H9 (cell line): ENCODE measurements around the gene CTRB2. TPM values are rescaled to one million over a fixed set of nuclear protein-coding genes. Genes with fewer than 3 reads are reported as not detected.
"Not testable (repeated sequence)": the region's sequence is repeated elsewhere in the genome, so short reads cannot be mapped to it uniquely, and the experiment has no call there.

Source experiments
- DNase-seq: peaks from one replicate; pipeline ENCODE4 v3.0.0-alpha.2; 2017
- H2AFZ ChIP-seq: one replicate; pipeline ENCODE4 v1.6.1; 2013; ENCODE audit warnings: mild to moderate bottlenecking, low read length, control low read depth, moderate library complexity
- H2AK5ac ChIP-seq: 2 replicates; pipeline ENCODE4 v1.6.1; 2013; ENCODE audit warnings: low read length, control low read depth, mixed read lengths; ENCODE audit not compliant: insufficient read length
- H2BK120ac ChIP-seq: one replicate; pipeline ENCODE4 v1.6.1; 2013; ENCODE audit warnings: low read depth, mild to moderate bottlenecking, low read length, control low read depth, inconsistent platforms; ENCODE audit not compliant: poor library complexity, severe bottlenecking
- H2BK12ac ChIP-seq: 2 replicates; pipeline ENCODE4 v1.6.1; 2013; ENCODE audit warnings: low read length, control low read depth, mixed read lengths, low read depth; ENCODE audit not compliant: insufficient read length
- H2BK15ac ChIP-seq: 2 replicates; pipeline ENCODE4 v1.6.1; 2013; ENCODE audit warnings: low read depth, low read length, control low read depth
- H2BK20ac ChIP-seq: one replicate; pipeline ENCODE4 v1.6.1; 2013; ENCODE audit warnings: low read depth, mild to moderate bottlenecking, low read length, control low read depth, inconsistent platforms; ENCODE audit not compliant: poor library complexity, severe bottlenecking
- H2BK5ac ChIP-seq: 2 replicates; pipeline ENCODE4 v1.6.1; 2013; ENCODE audit warnings: low read length, control low read depth, mixed read lengths; ENCODE audit not compliant: insufficient read length
- H3K14ac ChIP-seq: 2 replicates; pipeline ENCODE4 v1.6.1; 2013; ENCODE audit warnings: low read length, control low read depth; ENCODE audit not compliant: insufficient read depth
- H3K18ac ChIP-seq: 2 replicates; pipeline ENCODE4 v1.6.1; 2013; ENCODE audit warnings: low read depth, mild to moderate bottlenecking, mixed read lengths, low read length, control low read depth; ENCODE audit not compliant: insufficient read length
- H3K23ac ChIP-seq: 2 replicates; pipeline ENCODE4 v1.6.1; 2013; ENCODE audit warnings: low read length, control low read depth, mixed read lengths, low read depth; ENCODE audit not compliant: insufficient read length
- H3K23me2 ChIP-seq: 2 replicates; pipeline ENCODE4 v1.6.1; 2013; ENCODE audit warnings: low read depth, mild to moderate bottlenecking, mixed read lengths, low read length, control low read depth; ENCODE audit not compliant: insufficient read length, poor library complexity, severe bottlenecking
- H3K27ac ChIP-seq: 2 replicates; pipeline ENCODE4 v1.5.1; 2013; ENCODE audit warnings: low read length, control low read depth, mixed read lengths, low read depth; ENCODE audit not compliant: insufficient read length
- H3K27me3 ChIP-seq: 2 replicates; pipeline ENCODE4 v1.6.1; 2013; ENCODE audit warnings: low read length, control low read depth, inconsistent platforms; ENCODE audit not compliant: insufficient read depth
- H3K4ac ChIP-seq: 2 replicates; pipeline ENCODE4 v1.6.1; 2013; ENCODE audit warnings: low read depth, mild to moderate bottlenecking, control low read depth, inconsistent platforms, low read length, moderate library complexity
- H3K4me1 ChIP-seq: 2 replicates; pipeline ENCODE4 v1.6.1; 2013; ENCODE audit warnings: low read length, control low read depth, inconsistent platforms; ENCODE audit not compliant: insufficient read depth
- H3K4me2 ChIP-seq: 2 replicates; pipeline ENCODE4 v1.6.1; 2013; ENCODE audit warnings: low read length, control low read depth, mixed read lengths; ENCODE audit not compliant: insufficient read length, insufficient read depth
- H3K56ac ChIP-seq: 2 replicates; pipeline ENCODE4 v1.6.1; 2013; ENCODE audit warnings: low read depth, mild to moderate bottlenecking, mixed read lengths, low read length, control low read depth; ENCODE audit not compliant: insufficient read length
- H3K79me1 ChIP-seq: 2 replicates; pipeline ENCODE4 v1.6.1; 2013; ENCODE audit warnings: low read depth, mild to moderate bottlenecking, moderate library complexity, low read length, control low read depth, inconsistent platforms; ENCODE audit not compliant: insufficient read depth, poor library complexity, severe bottlenecking
- H3K79me2 ChIP-seq: 2 replicates; pipeline ENCODE4 v1.6.1; 2013; ENCODE audit warnings: low read length, control low read depth, inconsistent platforms; ENCODE audit not compliant: insufficient read depth
- H3K9ac ChIP-seq: 2 replicates; pipeline ENCODE4 v1.6.1; 2013; ENCODE audit warnings: low read length, control low read depth, mixed read lengths; ENCODE audit not compliant: insufficient read length; ENCODE audit errors: extremely low read depth
- H3K9me3 ChIP-seq: one replicate; pipeline ENCODE4 v1.6.1; 2013; ENCODE audit warnings: low read depth, low read length, inconsistent platforms; ENCODE audit not compliant: control insufficient read depth
- H3T11ph ChIP-seq: one replicate; pipeline ENCODE4 v1.6.1; 2013; ENCODE audit warnings: mild to moderate bottlenecking, low read length, control low read depth, inconsistent platforms
- H4K20me1 ChIP-seq: one replicate; pipeline ENCODE4 v1.6.1; 2013; ENCODE audit not compliant: control insufficient read depth, insufficient read length, insufficient read depth
- H4K5ac ChIP-seq: 2 replicates; pipeline ENCODE4 v1.6.1; 2013; ENCODE audit warnings: low read depth, mild to moderate bottlenecking, mixed read lengths, low read length, control low read depth; ENCODE audit not compliant: insufficient read length
- H4K8ac ChIP-seq: replicated peaks from 2 replicates; pipeline ENCODE4 v1.6.1; 2013; ENCODE audit warnings: low read length, control low read depth, mixed read lengths, low read depth; ENCODE audit not compliant: insufficient read length
- H4K91ac ChIP-seq: 2 replicates; pipeline ENCODE4 v1.6.1; 2013; ENCODE audit warnings: low read depth, mild to moderate bottlenecking, moderate library complexity, mixed read lengths, low read length, control low read depth; ENCODE audit not compliant: insufficient read length
- H3K27ac Mint-ChIP-seq, 3 experiments: 2 replicates in 2 of 3; 3 replicates in 1 of 3; pipeline ENCODE4 v1.8.0; 2020 to 2021; ENCODE audit warnings: mixed read lengths in 3 of 3, mild to moderate bottlenecking in 1 of 3, moderate library complexity in 1 of 3
- H3K27me3 Mint-ChIP-seq: 2 replicates; pipeline ENCODE4 v1.8.0; 2021; ENCODE audit warnings: low read depth, mild to moderate bottlenecking, moderate library complexity, mixed read lengths
- H3K36me3 Mint-ChIP-seq, 3 experiments: 2 replicates in 2 of 3; 3 replicates in 1 of 3; pipeline ENCODE4 v1.8.0; 2020 to 2021; ENCODE audit warnings: low read depth in 3 of 3, mixed read lengths in 3 of 3; ENCODE audit not compliant: insufficient read depth in 1 of 3
- H3K4me1 Mint-ChIP-seq, 2 experiments: 2 replicates each; pipeline ENCODE4 v1.8.0; 2020; ENCODE audit warnings: mixed read lengths in 2 of 2
- H3K4me3 Mint-ChIP-seq, 2 experiments: 2 replicates in 1 of 2; 3 replicates in 1 of 2; pipeline ENCODE4 v1.8.0; 2020 to 2021; ENCODE audit warnings: mild to moderate bottlenecking in 2 of 2, mixed read lengths in 2 of 2, moderate library complexity in 1 of 2
- H3K9me3 Mint-ChIP-seq, 2 experiments: 2 replicates in 1 of 2; 3 replicates in 1 of 2; pipeline ENCODE4 v1.8.0; 2020; ENCODE audit warnings: mild to moderate bottlenecking in 2 of 2, mixed read lengths in 2 of 2, moderate library complexity in 1 of 2
- CTCF ChIP-seq: fragments of 200-600 bp; sonication (generic); conservative IDR thresholded peaks from 3 replicates; pipeline ENCODE4 v1.8.0; 2021; ENCODE audit warnings: antibody characterized with exemption, mild to moderate bottlenecking
- WGBS: extraction: QIAGEN DNeasy Blood & Tissue Kit; methylation state at CpG from one replicate; pipeline ENCODE4 v1.1.7; 2013; ENCODE audit warnings: missing lambda C conversion rate, low lambda C conversion rate, mixed read lengths; ENCODE audit not compliant: insufficient read length; ENCODE audit errors: extremely low coverage; 5-methylcytosine and 5-hydroxymethylcytosine counted together
- total RNA-seq: library from RNA; stranded (reverse); gene quantifications from 2 replicates; pipeline ENCODE4 v1.2.1, GENCODE V29; 2021

The CTRB2 gene
- total RNA-seq, 1 experiment from 2014 or later: not detected

GRCh38 chr16:75243667-75244224, 36.8 kb upstream of the CTRB2 start:
- H3K4ac ChIP-seq: no peak overlapping the region
- H2AK5ac ChIP-seq: no peak overlapping the region
- peak overlapping the region; percentile 82 to 99 (median 90); a peak in 5 of 7 replicates for H3K27ac Mint-ChIP-seq
- no peak for DNase-seq
- no peak for TF ChIP-seq CTCF
- H3K79me1 ChIP-seq: peaks cover 9% of the 10 kb centered on the region
- H2BK5ac ChIP-seq: no peak overlapping the region
- H3T11ph ChIP-seq: no peak overlapping the region
- H4K5ac ChIP-seq: no peak overlapping the region
- H3K36me3 Mint-ChIP-seq: peaks cover 31 to 43% (median 38%) of the 10 kb centered on the region in 3 experiments; a peak in 6 of 7 replicates
- H3K9me3 Mint-ChIP-seq: no peaks in the 10 kb centered on the region
- no peak overlapping the region; the same call in none of the 2 replicates for H3K14ac ChIP-seq
- H3K79me2 ChIP-seq: peaks cover 39% of the 10 kb centered on the region; the same call in 1 of the 2 replicates
- H2BK20ac ChIP-seq: no peak overlapping the region
- H3K4me1 Mint-ChIP-seq: peaks cover 44 to 52% of the 10 kb centered on the region in 2 experiments
- H3K23me2 ChIP-seq: no peaks in the 10 kb centered on the region
- no peak overlapping the region for H3K9ac ChIP-seq
- no peak overlapping the region for H2AFZ ChIP-seq
- peaks cover 2% of the 10 kb centered on the region; the same call in 1 of the 2 replicates for H3K4me1 ChIP-seq
- H3K27ac ChIP-seq: no peak overlapping the region
- H3K18ac ChIP-seq: no peak overlapping the region
- H3K27me3 Mint-ChIP-seq: no peaks in the 10 kb centered on the region; the same call in 1 of the 2 replicates
- no peak overlapping the region for H3K4me2 ChIP-seq
- peak overlapping the region in 1 of 2 experiments; percentile 21; a peak in 1 of 5 replicates for H3K4me3 Mint-ChIP-seq
- H2BK12ac ChIP-seq: no peak overlapping the region
- H2BK15ac ChIP-seq: no peak overlapping the region
- no peak overlapping the region for H3K23ac ChIP-seq
- WGBS: no CpG with 5 or more reads among the region's 20 CpGs
- no peak overlapping the region for H4K8ac ChIP-seq
- H2BK120ac ChIP-seq: no peak overlapping the region
- peak overlapping the region; percentile 70 for H4K91ac ChIP-seq
- no peaks in the 10 kb centered on the region for H3K27me3 ChIP-seq
- H4K20me1 ChIP-seq: no peaks in the 10 kb centered on the region
- H3K9me3 ChIP-seq: no peaks in the 10 kb centered on the region
- no peak overlapping the region for H3K56ac ChIP-seq

GRCh38 chr16:75242436-75243078, 35.6 kb upstream of the CTRB2 start:
- H2BK120ac ChIP-seq, H3K9ac ChIP-seq, H4K8ac ChIP-seq, H3K23ac ChIP-seq, H3K4me2 ChIP-seq, H3K23me2 ChIP-seq, H2BK5ac ChIP-seq, H3K18ac ChIP-seq, H2BK20ac ChIP-seq, H3K4ac ChIP-seq, H2AK5ac ChIP-seq, H4K5ac ChIP-seq, H2BK12ac ChIP-seq, H3K27me3 ChIP-seq, H2BK15ac ChIP-seq, DNase-seq, H3K9me3 ChIP-seq, H3K79me1 ChIP-seq, H3K9me3 Mint-ChIP-seq, H3K14ac ChIP-seq, H3K4me1 ChIP-seq, H2AFZ ChIP-seq, H3K27ac ChIP-seq, H3K4me3 Mint-ChIP-seq, H3T11ph ChIP-seq, H4K91ac ChIP-seq, H3K56ac ChIP-seq, H4K20me1 ChIP-seq, H3K27me3 Mint-ChIP-seq: not testable (repeated sequence)
- H3K4me1 Mint-ChIP-seq: peaks cover 36 to 47% of the 10 kb centered on the region in 2 experiments
- H3K36me3 Mint-ChIP-seq: peaks cover 31 to 43% (median 38%) of the 10 kb centered on the region in 3 experiments; a peak in 6 of 7 replicates
- no CpG with 5 or more reads among the region's 27 CpGs for WGBS
- H3K79me2 ChIP-seq: peaks cover 29% of the 10 kb centered on the region; the same call in 1 of the 2 replicates
- H3K27ac Mint-ChIP-seq: peak overlapping the region in 2 of 3 experiments; percentile 38 to 85; a peak in 3 of 7 replicates
